DND-41 (cell line): ENCODE data around the gene CPAMD8.

Experiments used
- ATAC-seq: fragments of 200-7000 bp; cut with Tn5 transposase; 3 replicates; pipeline ENCODE4 v1.9.1; 2021; ENCODE audit warnings: low read depth; ENCODE audit not compliant: insufficient read depth
- DNase-seq: peaks from one replicate; pipeline ENCODE4 v3.0.0-alpha.2; 2020
- H2AFZ ChIP-seq: 2 replicates; pipeline ENCODE4 v1.6.0; 2012; ENCODE audit warnings: low read depth, low read length
- H3K27ac ChIP-seq: 2 replicates; pipeline ENCODE4 v1.5.1; 2012; ENCODE audit warnings: low read length, inconsistent platforms
- H3K27me3 ChIP-seq: fragments of 200-600 bp; sonication (generic); 2 replicates; pipeline ENCODE4 v1.6.0; 2012; ENCODE audit warnings: low read length, mild to moderate bottlenecking, inconsistent platforms; ENCODE audit not compliant: insufficient read depth, poor library complexity
- H3K36me3 ChIP-seq: 2 replicates; pipeline ENCODE4 v1.5.1; 2012; ENCODE audit warnings: low read length, inconsistent platforms; ENCODE audit not compliant: insufficient read depth
- H3K4me1 ChIP-seq: 2 replicates; pipeline ENCODE4 v1.5.1; 2012; ENCODE audit warnings: mild to moderate bottlenecking, low read length; ENCODE audit not compliant: insufficient read depth
- H3K4me2 ChIP-seq: 2 replicates; pipeline ENCODE4 v1.6.0; 2012; ENCODE audit warnings: mild to moderate bottlenecking, moderate library complexity, low read length, inconsistent platforms; ENCODE audit not compliant: insufficient read depth
- H3K4me3 ChIP-seq, 2 experiments: fragments of 200-600 bp in 1 of 2; shearing (Covaris generic) in 1 of 2; 2 replicates each; pipeline ENCODE4 v1.5.1; 2012 to 2016; ENCODE audit warnings: inconsistent platforms in 2 of 2, low read length in 2 of 2, mild to moderate bottlenecking in 2 of 2, low read depth in 1 of 2, moderate library complexity in 1 of 2
- H3K79me2 ChIP-seq: 2 replicates; pipeline ENCODE4 v1.6.0; 2012; ENCODE audit warnings: low read length, inconsistent platforms; ENCODE audit not compliant: insufficient read depth
- H3K9ac ChIP-seq: 2 replicates; pipeline ENCODE4 v1.6.0; 2012; ENCODE audit warnings: low read depth, mild to moderate bottlenecking, inconsistent platforms, low read length, moderate library complexity
- H3K9me3 ChIP-seq: 2 replicates; pipeline ENCODE4 v1.5.1; 2012; ENCODE audit warnings: low read length, moderate library complexity, mild to moderate bottlenecking, inconsistent platforms; ENCODE audit not compliant: insufficient read depth, severe bottlenecking
- H4K20me1 ChIP-seq: 2 replicates; pipeline ENCODE4 v1.6.0; 2012; ENCODE audit warnings: low read length; ENCODE audit not compliant: insufficient read depth
- EZH2 ChIP-seq: IDR thresholded peaks from 3 replicates; pipeline ENCODE4 v1.6.1; 2012; ENCODE audit warnings: borderline replicate concordance, low read depth, mild to moderate bottlenecking, moderate library complexity, low read length, inconsistent platforms; ENCODE audit not compliant: severe bottlenecking
- TF ChIP-seq, protein P1 (sequence below): IDR thresholded peaks from 2 replicates; pipeline ENCODE4 v1.5.1; 2012; ENCODE audit warnings: borderline replicate concordance, low read length, moderate library complexity, mild to moderate bottlenecking; ENCODE audit not compliant: poor library complexity, severe bottlenecking; ENCODE audit errors: extremely low read depth

The CPAMD8 gene

GRCh38 chr19:16903347-16903746 lies 123.3 kb downstream of the CPAMD8 start:
- ATAC-seq (no peak), DNase-seq (no peak)
- Histone ChIP-seq H3K79me2 (no peaks in the 10 kb centered on the region), H3K4me2 (no peak overlapping the region), H4K20me1 (no peaks in the 10 kb centered on the region; the same call in 1 of the 2 replicates), H3K36me3 (no peaks in the 10 kb centered on the region), H3K9ac (no peak overlapping the region), H3K9me3 (no peaks in the 10 kb centered on the region), H3K27ac (no peak overlapping the region), H3K4me3 (no peak overlapping the region), H3K27me3 (no peaks in the 10 kb centered on the region), H3K4me1 (no peaks in the 10 kb centered on the region), H2AFZ (no peak overlapping the region)
- TF ChIP-seq EZH2: no peak
- TF ChIP-seq, protein P1, sequence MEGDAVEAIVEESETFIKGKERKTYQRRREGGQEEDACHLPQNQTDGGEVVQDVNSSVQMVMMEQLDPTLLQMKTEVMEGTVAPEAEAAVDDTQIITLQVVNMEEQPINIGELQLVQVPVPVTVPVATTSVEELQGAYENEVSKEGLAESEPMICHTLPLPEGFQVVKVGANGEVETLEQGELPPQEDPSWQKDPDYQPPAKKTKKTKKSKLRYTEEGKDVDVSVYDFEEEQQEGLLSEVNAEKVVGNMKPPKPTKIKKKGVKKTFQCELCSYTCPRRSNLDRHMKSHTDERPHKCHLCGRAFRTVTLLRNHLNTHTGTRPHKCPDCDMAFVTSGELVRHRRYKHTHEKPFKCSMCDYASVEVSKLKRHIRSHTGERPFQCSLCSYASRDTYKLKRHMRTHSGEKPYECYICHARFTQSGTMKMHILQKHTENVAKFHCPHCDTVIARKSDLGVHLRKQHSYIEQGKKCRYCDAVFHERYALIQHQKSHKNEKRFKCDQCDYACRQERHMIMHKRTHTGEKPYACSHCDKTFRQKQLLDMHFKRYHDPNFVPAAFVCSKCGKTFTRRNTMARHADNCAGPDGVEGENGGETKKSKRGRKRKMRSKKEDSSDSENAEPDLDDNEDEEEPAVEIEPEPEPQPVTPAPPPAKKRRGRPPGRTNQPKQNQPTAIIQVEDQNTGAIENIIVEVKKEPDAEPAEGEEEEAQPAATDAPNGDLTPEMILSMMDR: no peak

DNA sequence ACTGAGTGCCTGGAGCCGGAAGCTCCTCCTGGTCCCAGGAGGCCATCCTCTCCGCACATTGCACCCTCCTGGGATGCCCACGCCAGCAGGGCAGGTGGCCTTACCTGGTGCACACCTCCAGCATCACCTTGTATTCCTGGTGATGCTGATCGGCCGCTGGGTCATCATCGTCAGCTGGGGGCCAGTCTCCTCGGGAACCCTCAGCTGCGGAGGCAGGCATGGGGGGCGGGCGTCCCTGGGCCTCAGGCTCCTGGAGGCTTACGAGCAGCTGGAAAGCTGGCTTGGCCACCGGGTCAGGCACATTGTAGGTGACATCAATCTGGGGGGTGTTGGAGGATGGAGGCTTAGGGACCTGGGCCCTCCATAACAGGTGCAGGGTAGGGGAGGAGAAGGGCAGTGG lies 124.1 kb downstream of the CPAMD8 start:
- ATAC-seq (no peak), DNase-seq (no peak)
- Histone ChIP-seq H3K4me3 (no peak overlapping the region), H3K36me3 (no peaks in the 10 kb centered on the region), H3K9ac (no peak overlapping the region), H3K9me3 (no peaks in the 10 kb centered on the region), H3K4me2 (no peak overlapping the region), H3K79me2 (no peaks in the 10 kb centered on the region), H3K27me3 (no peaks in the 10 kb centered on the region), H3K27ac (no peak overlapping the region), H3K4me1 (no peaks in the 10 kb centered on the region), H4K20me1 (no peaks in the 10 kb centered on the region; the same call in 1 of the 2 replicates), H2AFZ (no peak overlapping the region)
- no peak for TF ChIP-seq EZH2
- TF ChIP-seq, protein P1: no peak

GRCh38 chr19:16901491-16902175 lies 125.0 kb downstream of the CPAMD8 start:
- Histone ChIP-seq H3K9ac (no peak overlapping the region), H3K4me1 (no peaks in the 10 kb centered on the region)

More at GRCh38 chr19:16901491-16902175, 125.0 kb downstream of the CPAMD8 start:
- Histone ChIP-seq H3K9me3 (no peaks in the 10 kb centered on the region), H4K20me1 (no peaks in the 10 kb centered on the region; the same call in 1 of the 2 replicates), H3K27ac (no peak overlapping the region), H3K27me3 (no peaks in the 10 kb centered on the region), H3K4me3 (no peak overlapping the region), H3K36me3 (no peaks in the 10 kb centered on the region), H3K4me2 (no peak overlapping the region), H3K79me2 (no peaks in the 10 kb centered on the region), H2AFZ (no peak overlapping the region)
- no peak for ATAC-seq
- no peak for DNase-seq
- TF ChIP-seq, protein P1: no peak
- TF ChIP-seq EZH2: no peak
